WERI-Rb-1 (cell line): ENCODE data around the gene GRHL1.

Source experiments
- DNase-seq: peaks from one replicate; pipeline ENCODE4 v3.0.0-alpha.2; 2020
- H3K27ac ChIP-seq: fragments of 250-450 bp; sonication (Bioruptor Pico); 2 replicates; pipeline ENCODE4 v1.5.1; 2020; ENCODE audit warnings: mild to moderate bottlenecking, moderate library complexity
- H3K27me3 ChIP-seq: fragments of 250-450 bp; sonication (Bioruptor Pico); 2 replicates; pipeline ENCODE4 v1.5.1; 2021; ENCODE audit warnings: mild to moderate bottlenecking, low read depth, moderate library complexity; ENCODE audit not compliant: insufficient read depth, severe bottlenecking
- H3K36me3 ChIP-seq: fragments of 250-450 bp; sonication (Bioruptor Pico); 2 replicates; pipeline ENCODE4 v1.5.1; 2020; ENCODE audit warnings: mild to moderate bottlenecking, moderate library complexity
- H3K4me3 ChIP-seq: 2 replicates; pipeline ENCODE4 v1.5.1; 2011; ENCODE audit warnings: low read depth, mild to moderate bottlenecking, control low read depth, low read length
- H3K9me3 ChIP-seq: fragments of 250-450 bp; sonication (Bioruptor Pico); 2 replicates; pipeline ENCODE4 v1.5.1; 2021; ENCODE audit warnings: mild to moderate bottlenecking, moderate library complexity; ENCODE audit not compliant: severe bottlenecking
- CTCF ChIP-seq: IDR thresholded peaks from 2 replicates; pipeline ENCODE4 v1.5.1; 2011; ENCODE audit warnings: low read depth, mild to moderate bottlenecking, control low read depth, inconsistent platforms, low read length

GRHL1 gene

GRCh38 chr2:9949992-9950520 is 1.4 kb upstream of the GRHL1 start:
- Histone ChIP-seq H3K27ac (no peak overlapping the region), H3K27me3 (no peaks in the 10 kb centered on the region), H3K36me3 (peaks cover 3% of the 10 kb centered on the region), H3K4me3 (peak overlapping the region; percentile 58; the same call in 1 of the 2 replicates), H3K9me3 (no peaks in the 10 kb centered on the region)
- no peak for DNase-seq
- no peak for TF ChIP-seq CTCF

- Histone ChIP-seq H3K9me3 (no peaks in the 10 kb centered on the region), H3K36me3 (peaks cover 10% of the 10 kb centered on the region), H3K27ac (peak overlapping the region; percentile 83), H3K4me3 (peak overlapping the region; percentile 58), H3K27me3 (no peaks in the 10 kb centered on the region)
- 0 out of 2 replicates have a peak, but pooled peaks have one; percentile 15 for TF ChIP-seq CTCF
- DNase-seq, result peak; percentile 60
These were observed 797 bp upstream of the GRHL1 start for GRCh38 chr2:9950521-9951271.

GRCh38 chr2:9951272-9951521 is 296 bp upstream of the GRHL1 start:
- no peaks in the 10 kb centered on the region for H3K9me3 ChIP-seq
- no peak for TF ChIP-seq CTCF
- no peaks in the 10 kb centered on the region for H3K27me3 ChIP-seq
- H3K36me3 ChIP-seq, result peaks cover 12% of the 10 kb centered on the region
- peak overlapping the region; percentile 83 for H3K27ac ChIP-seq
- H3K4me3 ChIP-seq, result peak overlapping the region; percentile 58
- no peak for DNase-seq

- Histone ChIP-seq H3K9me3 (no peaks in the 10 kb centered on the region), H3K36me3 (peaks cover 16% of the 10 kb centered on the region), H3K27ac (peak overlapping the region; percentile 75), H3K4me3 (peak overlapping the region; percentile 50), H3K27me3 (no peaks in the 10 kb centered on the region)
- DNase-seq, result no peak
- no peak for TF ChIP-seq CTCF
These were observed 819 bp downstream of the GRHL1 start for GRCh38 chr2:9952286-9952737.

GRCh38 chr2:9952856-9953503 is 1.5 kb downstream of the GRHL1 start:
- H3K4me3 ChIP-seq, result peak overlapping the region; percentile 50; the same call in 1 of the 2 replicates
- peaks cover 21% of the 10 kb centered on the region for H3K36me3 ChIP-seq
- TF ChIP-seq CTCF, result no peak
- DNase-seq, result no peak
- H3K27ac ChIP-seq, result no peak overlapping the region
- H3K9me3 ChIP-seq, result no peaks in the 10 kb centered on the region
- no peaks in the 10 kb centered on the region for H3K27me3 ChIP-seq
